NCI-H446 (cell line): Measurements from ENCODE around the gene KIF13A.
"Not testable (repeated sequence)": the region's sequence is repeated elsewhere in the genome, so short reads cannot be mapped to it uniquely, and the experiment has no call there.

Experiments used
- DNase-seq, 2 experiments: peaks; one replicate each; lab custom pipeline; 2025; lab: John Stamatoyannopoulos, UW

KIF13A gene

DNA sequence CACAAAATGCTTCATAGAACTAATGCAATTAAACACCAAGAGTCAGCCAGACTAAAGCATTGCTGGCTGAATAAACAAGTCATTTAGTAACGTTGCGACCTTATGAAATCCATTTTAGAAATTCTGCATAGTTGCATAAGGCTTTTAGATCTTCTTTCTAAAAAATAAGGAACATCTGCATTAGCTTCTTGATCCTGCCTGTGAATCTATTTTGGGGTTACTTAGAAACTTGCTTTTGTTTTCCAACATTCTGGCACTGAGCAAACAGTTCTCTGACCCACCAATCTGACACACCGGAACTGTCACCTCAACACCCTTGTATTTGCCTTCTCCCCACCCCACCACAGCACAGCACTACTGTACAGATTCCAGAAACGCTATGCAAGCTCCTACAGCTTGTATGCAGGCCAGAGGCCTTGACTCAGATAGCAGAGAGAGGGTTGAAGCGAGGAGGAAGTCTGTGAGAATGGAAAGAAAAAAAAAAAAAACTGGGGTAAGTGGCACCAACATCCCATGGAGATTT is 55.0 kb downstream of the KIF13A start:
- DNase-seq, result peak in 1 of 2 experiments; percentile 50

- DNase-seq, result no peak
These were observed 56.2 kb downstream of the KIF13A start for GRCh38 chr6:17931227-17931626.

DNA sequence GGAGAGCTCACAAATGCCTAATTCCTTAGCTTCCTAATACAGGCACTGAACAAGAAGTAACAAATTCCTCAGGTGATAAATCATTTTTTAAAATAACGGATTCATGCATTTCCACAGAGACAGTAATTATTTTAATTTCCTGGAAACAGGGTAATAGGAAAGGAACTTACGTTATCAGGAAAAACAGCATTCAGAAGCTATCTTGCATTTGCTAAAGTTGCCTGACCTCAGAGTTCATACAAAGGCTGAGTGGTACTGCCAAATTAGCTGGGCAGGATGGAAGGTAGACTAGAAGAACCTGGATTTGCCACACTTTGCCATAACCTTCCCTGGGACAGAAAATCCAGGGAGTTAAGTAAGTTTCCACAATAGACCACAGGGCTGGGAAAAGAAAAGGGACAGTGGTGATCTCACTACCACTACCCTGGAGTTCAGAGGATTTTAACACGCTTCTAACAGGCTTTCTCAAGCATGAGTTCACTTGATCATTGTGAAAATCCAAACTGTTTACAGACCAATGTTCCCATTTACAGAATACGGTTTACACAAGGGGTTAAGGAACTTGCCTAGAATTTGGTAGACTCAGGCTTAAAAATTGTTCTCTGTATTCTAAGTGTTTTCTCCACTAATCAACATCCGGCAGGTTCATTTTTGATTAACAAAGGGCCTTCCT is 57.0 kb downstream of the KIF13A start:
- no peak for DNase-seq

GRCh38 chr6:17928514-17929430 is 58.7 kb downstream of the KIF13A start:
- DNase-seq, result no peak

- DNase-seq, result no peak
These were observed 59.7 kb downstream of the KIF13A start for GRCh38 chr6:17927705-17928104.

GRCh38 chr6:17923401-17923863 is 64.0 kb downstream of the KIF13A start:
- DNase-seq, result no peak

GRCh38 chr6:17921454-17921853 is 66.0 kb downstream of the KIF13A start:
- no peak for DNase-seq

DNA sequence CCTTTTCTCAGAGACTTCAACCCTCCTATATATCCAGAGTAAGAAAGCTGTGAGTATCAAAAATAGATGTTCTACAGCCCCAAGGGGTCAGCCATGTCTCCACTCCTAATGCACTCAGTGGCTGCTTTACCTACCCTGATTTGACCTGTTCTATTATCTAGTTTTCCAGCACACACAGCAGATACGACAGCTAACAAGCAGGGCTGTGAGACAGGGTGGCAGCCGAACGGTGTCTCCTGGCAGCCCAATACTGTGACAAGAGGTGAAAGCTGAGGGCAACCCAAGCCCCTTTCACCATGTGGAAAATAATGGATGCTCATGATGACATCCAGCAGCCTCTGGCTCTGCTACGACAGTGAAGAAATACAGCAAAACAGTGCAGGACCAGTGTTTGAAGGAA is 67.9 kb downstream of the KIF13A start:
- no peak for DNase-seq

DNA sequence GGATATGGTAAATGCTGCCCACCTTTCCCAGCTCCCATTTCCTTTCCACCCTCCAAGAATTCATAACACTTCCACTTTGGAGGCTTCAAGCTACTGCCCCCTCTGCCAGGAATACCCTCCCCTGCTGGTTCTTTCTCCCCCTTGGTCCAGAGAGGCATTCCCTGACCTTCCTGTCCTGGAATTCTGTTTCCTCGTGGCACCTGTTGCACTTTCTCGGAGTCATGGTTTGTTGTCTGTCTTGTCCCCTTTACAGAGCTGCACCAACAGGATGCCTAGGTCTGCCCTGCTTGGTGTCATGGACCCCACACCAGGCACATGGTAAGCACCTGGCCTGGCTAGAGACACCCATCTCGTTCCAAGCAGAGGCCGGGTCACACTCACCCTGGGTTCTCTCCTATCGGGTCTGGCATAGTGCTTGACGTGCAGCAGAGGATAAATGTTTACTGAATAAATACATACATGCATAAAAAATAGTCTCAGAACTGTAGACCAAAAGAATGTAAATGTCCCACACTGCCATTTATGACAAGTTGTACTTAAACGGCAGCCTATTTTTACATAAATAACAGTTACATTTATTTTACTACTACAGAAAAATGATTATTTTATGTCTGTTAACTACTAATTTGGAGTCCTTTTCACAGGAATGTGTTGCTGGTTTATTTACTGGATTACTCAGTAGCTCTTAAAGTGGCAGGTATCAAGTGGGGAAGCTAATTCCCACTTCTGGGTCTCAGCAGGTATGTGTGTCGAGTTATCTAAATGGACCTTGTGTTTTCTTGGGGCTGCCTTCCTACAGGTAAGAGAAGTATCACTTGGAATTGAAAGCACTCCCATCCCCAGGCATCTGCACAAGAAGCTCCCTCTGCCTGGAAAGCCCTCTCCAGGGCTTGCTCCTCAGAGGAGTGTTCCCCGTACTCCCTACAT is 69.3 kb downstream of the KIF13A start:
- no peak for DNase-seq

DNA sequence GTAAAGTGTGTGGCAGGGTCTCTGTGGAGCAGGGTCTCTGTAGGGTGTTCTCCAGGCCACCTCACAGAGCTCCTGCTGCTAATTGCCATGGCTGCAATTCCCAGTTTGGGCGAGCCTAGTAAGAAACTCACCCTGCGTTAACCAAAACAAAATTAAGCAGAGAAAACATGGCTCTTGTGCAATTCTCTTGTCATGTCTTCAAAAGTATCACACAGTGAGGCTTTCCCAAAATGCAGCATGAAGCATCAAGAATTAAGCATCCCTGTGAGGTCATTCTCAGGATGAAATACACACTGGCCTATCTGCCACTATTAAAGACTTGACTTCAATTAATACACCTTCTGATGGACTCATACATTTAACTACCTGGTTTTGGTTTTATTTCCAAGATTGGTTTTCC is 72.8 kb downstream of the KIF13A start:
- DNase-seq, result no peak

GRCh38 chr6:17912521-17912920 is 74.9 kb downstream of the KIF13A start:
- DNase-seq, result no peak

- not testable (repeated sequence) for DNase-seq
These were observed 75.8 kb downstream of the KIF13A start for GRCh38 chr6:17911656-17912055.

DNA sequence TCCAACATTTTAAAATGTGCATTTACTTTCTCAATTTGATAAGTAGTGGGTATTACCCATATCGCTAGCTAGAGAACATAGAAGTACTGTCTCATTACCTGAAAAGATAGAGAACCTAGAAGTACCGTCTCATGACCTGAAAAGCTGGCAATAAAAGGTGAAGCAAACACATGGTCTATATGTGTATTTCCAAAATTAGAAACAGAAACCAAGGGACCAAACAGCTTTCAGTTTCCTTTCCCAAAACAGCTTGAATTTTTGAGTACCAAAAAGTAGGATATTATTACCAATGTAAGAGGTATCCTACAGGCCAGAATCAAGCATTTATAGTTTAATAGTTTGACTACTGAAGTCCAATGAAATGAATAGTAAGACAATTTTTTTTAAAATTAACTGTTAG is 77.2 kb downstream of the KIF13A start:
- DNase-seq, result no peak

- no peak for DNase-seq
These were observed 78.6 kb downstream of the KIF13A start for GRCh38 chr6:17908831-17909230.

DNA sequence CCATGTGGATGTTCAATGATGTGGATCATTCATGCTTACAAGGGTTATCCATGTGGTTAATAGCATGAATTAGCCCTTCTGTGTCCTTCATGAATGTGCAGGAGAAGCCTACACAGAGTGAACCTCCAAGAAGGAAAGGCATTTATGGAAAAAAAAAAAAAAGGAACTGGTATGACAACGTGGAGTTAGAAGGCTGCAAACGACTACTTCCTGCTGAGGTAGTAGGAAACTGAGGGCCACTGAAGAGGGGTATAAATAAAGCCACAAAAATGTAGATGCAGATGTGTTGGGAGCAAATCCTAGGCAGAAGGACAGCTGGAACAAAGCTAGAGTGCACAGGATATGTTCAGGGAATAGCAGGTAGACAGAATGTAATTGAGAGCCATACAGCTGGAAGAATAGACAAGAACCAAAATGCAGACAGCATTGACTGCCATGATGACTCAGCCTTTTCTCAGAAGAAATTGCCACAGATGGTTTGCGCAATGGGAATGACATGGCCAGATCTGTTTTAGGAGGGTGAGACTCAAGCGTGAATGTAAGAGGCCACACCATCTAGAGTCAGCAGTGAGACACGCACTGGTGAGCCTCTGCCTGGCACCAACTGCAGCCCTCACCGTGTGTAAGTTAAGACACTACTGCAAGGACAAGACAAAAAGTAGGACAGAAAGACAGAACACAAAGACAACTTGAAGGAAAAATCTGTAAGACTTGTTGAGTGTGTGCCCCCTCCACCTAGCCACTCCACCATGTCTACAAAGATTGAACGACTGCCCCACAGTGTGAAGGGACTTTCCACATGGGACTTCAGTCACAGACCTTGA is 79.8 kb downstream of the KIF13A start:
- DNase-seq, result peak; percentile 28 to 73

GRCh38 chr6:17905611-17906592 is 81.5 kb downstream of the KIF13A start:
- no peak for DNase-seq

- DNase-seq, result no peak
These were observed 82.8 kb downstream of the KIF13A start for GRCh38 chr6:17904491-17905120.

DNA sequence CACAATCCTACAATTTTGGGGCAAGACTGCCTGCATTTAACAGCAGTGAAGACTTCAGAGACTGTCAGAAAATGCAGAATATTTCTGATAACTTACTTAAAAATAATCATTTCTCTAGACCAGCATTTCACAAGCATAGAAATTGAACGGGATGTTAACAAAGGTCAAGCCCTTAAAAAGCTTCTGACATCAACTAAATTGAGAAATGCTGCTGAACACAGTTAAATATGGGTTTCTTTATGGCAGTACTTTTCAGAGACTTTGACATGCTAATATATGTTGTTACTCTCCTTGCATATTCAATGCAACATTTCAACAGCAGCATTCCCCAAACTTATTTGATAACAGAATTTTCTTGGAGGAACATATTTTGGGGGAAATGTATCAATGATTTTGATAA is 84.5 kb downstream of the KIF13A start:
- DNase-seq, result no peak

DNA sequence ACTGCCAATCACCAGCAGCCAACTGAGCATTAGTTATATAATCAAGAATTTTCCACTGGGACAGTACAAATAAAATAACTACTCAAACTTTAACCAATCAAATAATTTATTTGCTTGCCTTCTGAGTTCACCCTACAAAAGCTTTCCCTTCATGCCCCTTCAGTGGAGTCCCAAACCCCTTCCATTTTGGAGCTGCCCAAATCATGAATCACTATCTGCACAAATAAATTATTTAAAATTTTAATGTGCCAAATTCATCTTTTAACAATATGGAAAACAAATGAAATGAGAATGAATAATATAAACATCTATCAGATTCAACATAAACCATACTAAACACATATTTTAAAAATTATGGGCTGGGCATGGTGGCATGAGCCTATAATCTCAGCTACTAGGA is 85.9 kb downstream of the KIF13A start:
- DNase-seq, result no peak
